Thyroid gland (tissue), 4 donors: ENCODE data around the gene LCN6.

Experiments
- CTCF ChIP-seq, 6 experiments: fragments of 200-600 bp in 3 of 6; fragments of 450-650 bp in 3 of 6; sonication (generic) in 3 of 6; IDR thresholded peaks; one replicate each; pipeline ENCODE4 v1.5.1; 2016 to 2019; ENCODE audit warnings: antibody characterized with exemption in 6 of 6, mild to moderate bottlenecking in 2 of 6, inconsistent platforms in 1 of 6, moderate library complexity in 1 of 6
- POLR2A ChIP-seq, 2 donors: fragments of 450-650 bp; IDR thresholded peaks; one replicate each; pipeline ENCODE4 v1.6.1; 2017; ENCODE audit warnings: antibody characterized with exemption in 2 of 2, mild to moderate bottlenecking in 2 of 2, moderate library complexity in 1 of 2

- TF ChIP-seq CTCF (IDR thresholded peaks at IDR 0.05) (no peak), POLR2A (IDR thresholded peaks at IDR 0.05) (no peak)
Measured at GRCh38 chr9:136740491-136740890, 7.8 kb downstream of the LCN6 start.
